NCI-H526 (cell line): ENCODE measurements around the gene TCAP.

ENCODE experiments used
- DNase-seq, 2 experiments: peaks; one replicate each; lab custom pipeline; 2025; lab: John Stamatoyannopoulos, UW

The TCAP gene

GRCh38 chr17:39666601-39667261, 1.6 kb downstream of the TCAP start:
- DNase-seq = no peak

- DNase-seq = peak in 1 of 2 experiments; percentile 20
These were observed 2.3 kb downstream of the TCAP start for GRCh38 chr17:39667262-39667944.

GRCh38 chr17:39667945-39668924, 3.1 kb downstream of the TCAP start, which contains the start of gene PNMT:
PNMT (plus strand) TSS chr17:39668453; CDS start chr17:39668476, 23 bp downstream.
- DNase-seq = peak in 1 of 2 experiments; percentile 87

- DNase-seq = no peak
These were observed 5.0 kb downstream of the TCAP start for GRCh38 chr17:39669897-39670735.

- no peak for DNase-seq
These were observed 5.6 kb downstream of the TCAP start for GRCh38 chr17:39670746-39671145.

GRCh38 chr17:39671651-39672521, 6.7 kb downstream of the TCAP start:
- peak in 1 of 2 experiments; percentile 52 for DNase-seq

GRCh38 chr17:39672522-39673334, 7.6 kb downstream of the TCAP start:
- no peak for DNase-seq

GRCh38 chr17:39673335-39674081, 8.4 kb downstream of the TCAP start:
- no peak for DNase-seq

- no peak for DNase-seq
These were observed 9.0 kb downstream of the TCAP start for GRCh38 chr17:39674179-39674578.

- peak in 1 of 2 experiments; percentile 57 for DNase-seq
These were observed 9.7 kb downstream of the TCAP start for GRCh38 chr17:39674702-39675389.

GRCh38 chr17:39675390-39676082, 10.4 kb downstream of the TCAP start:
- no peak for DNase-seq

GRCh38 chr17:39676198-39676819, 11.2 kb downstream of the TCAP start:
- DNase-seq = no peak

- no peak for DNase-seq
These were observed 11.9 kb downstream of the TCAP start for GRCh38 chr17:39677072-39677471.

GRCh38 chr17:39677542-39678339, 12.6 kb downstream of the TCAP start:
- DNase-seq = no peak

GRCh38 chr17:39678340-39679116, 13.4 kb downstream of the TCAP start:
- no peak for DNase-seq
